NCI-H460 (cell line): Measurements from ENCODE around the gene SPSB1. TPM values are rescaled to one million over a fixed set of nuclear protein-coding genes. Genes with fewer than 3 reads are reported as not detected.

ENCODE experiments used
- DNase-seq: peaks from one replicate; pipeline ENCODE4 v3.0.0-alpha.2; 2016; ENCODE audit warnings: low read depth; ENCODE audit errors: extremely low read depth
- total RNA-seq: library from RNA; depleted of rRNA; stranded (reverse); fragments of >200 nt; shearing (Covaris generic); gene quantifications from 2 replicates; pipeline ENCODE4 v1.2.3, GENCODE V29; 2014

The SPSB1 gene
- total RNA-seq, 1 experiment from 2014 or later = 14.4 TPM

GRCh38 chr1:9317591-9318417, 25.1 kb downstream of the SPSB1 start:
- DNase-seq = no peak

GRCh38 chr1:9319208-9319788, 26.6 kb downstream of the SPSB1 start:
- no peak for DNase-seq

DNA sequence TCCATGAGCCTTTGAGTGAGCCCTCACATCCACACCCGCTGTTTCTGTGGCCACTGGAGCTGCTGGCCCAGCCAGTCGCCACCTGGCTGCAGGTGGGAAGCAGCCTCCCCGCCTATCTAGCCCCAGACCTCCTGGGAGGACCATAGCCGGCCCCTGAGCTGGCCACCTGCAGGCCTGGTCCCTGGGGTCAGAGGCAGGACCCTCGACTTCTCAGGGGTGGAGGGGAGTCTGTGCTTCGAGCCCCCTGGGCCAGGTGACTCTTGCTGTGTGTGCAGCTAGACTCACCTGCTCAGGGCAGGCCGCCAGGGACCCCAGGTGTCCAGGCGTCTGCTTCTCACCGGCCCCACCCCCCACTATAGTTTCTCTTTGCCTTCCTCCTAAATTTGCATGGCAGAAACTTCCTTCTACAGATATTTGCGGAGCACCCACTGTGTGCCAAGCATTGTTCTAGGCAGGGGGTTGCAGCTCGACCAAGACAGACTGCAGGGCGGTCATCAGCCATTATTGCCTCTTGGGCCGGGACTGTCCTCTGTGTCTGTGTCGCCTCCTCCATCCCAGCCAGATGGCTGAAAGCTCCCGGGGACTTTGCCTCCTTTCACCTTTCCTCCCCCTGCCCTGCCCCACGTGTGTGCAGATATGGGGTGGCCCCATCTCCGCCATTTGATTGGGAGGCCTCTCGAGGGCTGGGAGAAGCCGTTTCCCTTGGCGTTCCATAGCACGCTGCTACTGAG, 27.3 kb downstream of the SPSB1 start:
- no peak for DNase-seq

- DNase-seq = no peak
Measured at GRCh38 chr1:9320520-9321479, 28.1 kb downstream of the SPSB1 start.

- no peak for DNase-seq
Measured at GRCh38 chr1:9321480-9321849, 28.8 kb downstream of the SPSB1 start.

GRCh38 chr1:9321986-9322660, 29.4 kb downstream of the SPSB1 start:
- DNase-seq = no peak

- DNase-seq = no peak
Measured at GRCh38 chr1:9322661-9323244, 30.1 kb downstream of the SPSB1 start.

DNA sequence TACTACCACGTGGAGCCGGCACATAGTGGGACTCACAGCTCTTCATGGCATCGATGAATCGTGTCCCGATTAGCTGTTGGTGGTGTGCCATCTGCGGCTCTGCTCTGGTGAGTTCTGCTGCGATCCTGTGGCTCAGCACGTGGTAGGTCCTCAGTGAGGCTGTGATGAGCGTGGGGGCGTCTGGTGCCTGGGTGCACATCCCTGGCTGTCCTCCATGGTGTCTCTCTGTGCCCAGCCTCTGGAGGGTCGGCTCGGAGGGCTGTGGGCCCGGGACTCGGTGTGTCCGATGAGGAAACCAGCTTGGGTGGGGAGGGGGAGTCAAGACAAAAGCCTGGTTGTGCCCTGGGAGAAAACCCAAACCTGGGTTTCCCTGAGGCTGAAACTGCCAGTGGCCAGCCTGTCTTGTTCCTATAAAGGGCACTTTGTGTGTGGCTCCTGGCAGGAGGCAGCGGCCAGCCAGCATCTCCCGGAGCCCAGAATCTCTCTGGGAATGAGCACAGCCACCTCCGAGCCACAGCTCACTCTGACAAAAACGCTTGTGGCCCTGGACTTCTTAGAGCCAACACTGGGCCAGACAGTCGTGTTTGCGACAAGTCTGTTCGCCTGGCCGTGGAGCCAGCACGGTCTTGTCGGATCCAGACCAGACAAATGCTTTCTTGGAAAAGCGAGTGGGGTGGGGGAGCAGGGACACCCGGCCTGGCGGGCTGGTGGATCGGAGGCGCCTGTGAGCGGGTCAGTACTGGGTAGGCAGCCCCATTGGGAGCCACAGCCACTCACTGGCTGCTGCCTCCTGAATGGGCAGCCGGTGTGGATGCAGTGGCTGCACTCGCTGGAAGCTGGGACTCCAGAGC, 31.8 kb downstream of the SPSB1 start:
- no peak for DNase-seq

DNA sequence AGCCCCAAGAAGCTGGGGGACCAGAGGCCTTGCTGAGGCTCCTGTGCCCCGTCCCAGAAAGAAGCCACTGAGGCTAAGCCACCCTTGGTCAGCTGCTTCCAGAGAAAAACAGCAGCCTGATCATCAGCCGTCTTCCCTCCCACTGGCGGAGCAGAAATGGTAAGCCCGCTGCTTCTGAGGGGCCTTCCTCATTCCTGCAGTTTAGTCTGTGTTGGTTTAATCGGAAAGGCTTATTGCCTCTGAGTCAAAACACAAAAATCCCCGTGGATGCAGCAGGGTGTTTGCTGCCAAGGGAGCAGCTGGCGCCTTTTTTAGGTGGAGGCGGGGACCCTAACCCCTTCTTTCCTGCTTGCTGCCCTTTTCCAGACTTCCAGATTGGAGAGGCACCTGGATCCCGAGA, 33.9 kb downstream of the SPSB1 start:
- DNase-seq = no peak

DNA sequence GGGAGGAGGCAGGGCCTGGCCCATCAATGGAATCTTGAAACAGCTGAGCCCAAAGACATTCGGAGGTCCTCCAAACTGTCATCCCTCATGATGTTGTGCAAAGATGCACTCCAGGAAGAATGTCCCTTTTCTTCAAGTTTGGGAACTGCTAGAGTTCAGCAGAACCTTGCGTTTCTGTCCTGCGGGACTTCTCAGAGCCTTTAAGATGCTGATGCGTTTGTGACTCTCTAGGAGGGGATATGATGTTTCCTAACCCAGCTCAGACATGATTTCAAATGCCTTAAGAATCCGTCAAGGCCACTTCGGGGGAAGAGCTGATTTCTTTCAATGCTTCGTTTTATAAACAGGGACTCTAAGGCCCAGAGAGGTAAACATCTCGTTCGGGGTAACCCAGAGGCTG, 35.5 kb downstream of the SPSB1 start:
- DNase-seq = no peak

- no peak for DNase-seq
Measured at GRCh38 chr1:9328715-9329114, 36.0 kb downstream of the SPSB1 start.

DNA sequence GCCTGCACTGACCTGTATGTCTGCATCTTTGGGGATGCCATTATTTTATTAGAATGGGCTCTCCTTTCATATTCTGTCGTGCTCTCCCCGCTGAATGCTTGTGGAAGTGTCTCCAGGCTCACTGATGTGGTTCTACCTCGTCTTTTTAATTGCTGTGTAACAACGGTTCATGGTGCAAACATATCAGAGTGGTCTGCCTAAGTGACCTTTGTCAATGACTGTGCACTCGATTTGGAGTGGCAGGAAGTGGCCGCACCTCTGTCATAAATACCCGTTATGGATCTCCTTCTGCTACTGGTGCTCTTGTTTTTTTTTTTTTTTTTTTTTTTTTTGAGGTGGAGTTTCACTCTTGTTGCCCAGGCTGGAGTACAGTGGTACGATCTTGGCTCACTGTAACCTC, 38.3 kb downstream of the SPSB1 start:
- no peak for DNase-seq

GRCh38 chr1:9331558-9332346, 39.1 kb downstream of the SPSB1 start:
- no peak for DNase-seq

GRCh38 chr1:9332513-9333143, 39.9 kb downstream of the SPSB1 start:
- DNase-seq = no peak

DNA sequence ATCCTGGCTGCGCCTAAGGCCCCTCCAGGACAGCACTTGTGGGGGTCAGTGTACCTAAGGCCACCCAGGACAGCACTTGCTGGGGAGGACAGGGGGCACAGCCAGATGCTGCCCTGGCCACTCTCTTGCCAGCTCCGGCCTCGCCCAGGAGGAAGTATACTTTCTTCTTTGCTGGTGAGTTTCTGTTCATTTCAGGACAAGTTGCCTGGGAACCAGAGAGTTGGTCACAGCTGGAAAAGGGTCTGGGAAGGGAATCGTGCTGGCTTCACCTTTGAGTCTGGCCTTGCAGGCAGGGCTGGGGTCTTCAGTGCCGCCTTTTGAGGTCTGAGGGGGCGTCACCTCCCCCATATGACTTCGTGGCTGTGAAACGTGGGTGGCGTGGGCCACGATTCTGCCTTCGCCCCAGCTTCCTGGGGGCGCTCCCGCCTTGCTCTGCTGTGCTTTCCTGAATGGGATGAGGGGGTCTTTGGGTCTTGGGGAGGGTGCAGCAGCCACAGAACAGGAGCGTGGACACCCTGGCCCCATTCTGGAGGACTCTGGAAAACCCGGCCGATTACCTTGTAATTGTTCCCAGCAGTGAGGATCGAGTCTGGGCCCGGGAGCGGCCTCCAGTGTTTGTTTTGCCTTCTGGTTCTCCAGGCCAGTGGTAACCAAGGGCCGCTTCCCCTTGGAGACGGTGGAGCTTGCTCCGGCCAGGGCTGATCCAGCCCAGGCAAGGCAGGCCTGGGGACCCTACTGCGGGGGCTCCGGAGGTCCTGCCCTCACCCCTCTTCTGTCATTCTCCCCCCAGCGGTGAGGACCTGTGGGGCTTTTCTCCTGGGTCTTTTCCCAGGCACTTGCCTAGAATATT, 45.9 kb downstream of the SPSB1 start:
- no peak for DNase-seq

DNA sequence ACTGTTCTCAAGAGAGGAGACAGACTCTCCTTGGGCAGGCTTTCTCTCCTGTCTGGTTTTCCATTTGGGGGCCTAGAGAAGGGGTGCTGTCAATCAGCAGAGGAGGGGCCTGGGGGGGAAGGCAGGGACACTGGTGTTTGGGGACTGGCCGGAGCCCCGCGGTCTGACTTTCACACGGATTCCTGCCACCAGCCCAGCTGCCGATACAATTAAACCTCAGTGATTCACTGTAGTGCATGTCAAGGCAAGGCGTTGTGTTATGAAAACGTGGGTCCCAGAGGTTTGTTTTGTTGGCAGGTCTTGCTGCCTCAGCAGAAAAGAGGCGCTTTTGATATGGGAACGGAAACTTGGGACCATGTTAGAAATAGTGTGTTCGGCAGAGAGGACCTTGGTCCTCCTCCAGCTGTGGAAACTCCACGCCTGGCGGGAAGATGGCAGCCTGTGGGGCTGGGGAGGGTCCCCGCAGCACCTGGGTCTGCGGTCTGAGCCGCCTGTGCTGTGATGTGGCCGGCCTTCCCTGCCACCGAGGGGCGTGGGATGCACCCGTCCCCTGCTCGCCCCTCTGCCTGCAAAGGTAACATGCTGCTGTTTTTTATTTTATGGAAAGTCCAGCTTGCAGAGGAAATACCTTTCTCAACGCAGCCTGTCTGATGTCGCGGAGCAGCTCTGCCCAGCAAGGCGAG, 47.6 kb downstream of the SPSB1 start:
- no peak for DNase-seq
